ENCODE data around the gene NPIPB6.

Gene NPIPB6

GRCh38 chr16:28326881-28327610, 36.3 kb downstream of the NPIPB6 start:
- H3K4me3 ChIP-seq (ENCODE audit: low read length) = no peak overlapping the region
- DNase-seq (ENCODE audit: low read depth, low spot score) = peak; percentile 51

- no peak overlapping the region for H3K4me3 ChIP-seq (ENCODE audit: low read length)
- DNase-seq (ENCODE audit: low read depth, low spot score) = no peak
Measured at GRCh38 chr16:28324887-28325279, 38.4 kb downstream of the NPIPB6 start.

GRCh38 chr16:28324235-28324886, 38.9 kb downstream of the NPIPB6 start:
- H3K4me3 ChIP-seq (ENCODE audit: low read length) = no peak overlapping the region
- DNase-seq (ENCODE audit: low read depth, low spot score) = no peak

GRCh38 chr16:28321700-28322411, 41.5 kb downstream of the NPIPB6 start:
- no peak overlapping the region for H3K4me3 ChIP-seq (ENCODE audit: low read length)
- DNase-seq (ENCODE audit: low read depth, low spot score) = no peak

GRCh38 chr16:28320741-28321140, 42.6 kb downstream of the NPIPB6 start:
- DNase-seq (ENCODE audit: low read depth, low spot score) = no peak
- H3K4me3 ChIP-seq (ENCODE audit: low read length) = no peak overlapping the region

GRCh38 chr16:28320023-28320561, 43.2 kb downstream of the NPIPB6 start:
- H3K4me3 ChIP-seq (ENCODE audit: low read length) = no peak overlapping the region

GRCh38 chr16:28319476-28320022, 43.8 kb downstream of the NPIPB6 start:
- no peak for DNase-seq (ENCODE audit: low read depth, low spot score)

More at GRCh38 chr16:28320023-28320561, 43.2 kb downstream of the NPIPB6 start:
- DNase-seq (ENCODE audit: low read depth, low spot score) = no peak

GRCh38 chr16:28318042-28318744, 45.1 kb downstream of the NPIPB6 start:
- H3K4me3 ChIP-seq (ENCODE audit: low read length) = no peak overlapping the region
- DNase-seq (ENCODE audit: low read depth, low spot score) = no peak

More at GRCh38 chr16:28319476-28320022, 43.8 kb downstream of the NPIPB6 start:
- H3K4me3 ChIP-seq (ENCODE audit: low read length) = no peak overlapping the region

GRCh38 chr16:28317040-28317880, 46.0 kb downstream of the NPIPB6 start:
- peak; percentile 25 for DNase-seq (ENCODE audit: low read depth, low spot score)

GRCh38 chr16:28316054-28316453, 47.3 kb downstream of the NPIPB6 start:
- H3K4me3 ChIP-seq (ENCODE audit: low read length) = no peak overlapping the region
- DNase-seq (ENCODE audit: low read depth, low spot score) = no peak

More at GRCh38 chr16:28317040-28317880, 46.0 kb downstream of the NPIPB6 start:
- no peak overlapping the region for H3K4me3 ChIP-seq (ENCODE audit: low read length)

GRCh38 chr16:28313587-28313986, 49.7 kb downstream of the NPIPB6 start:
- DNase-seq (ENCODE audit: low read depth, low spot score) = no peak
- H3K4me3 ChIP-seq (ENCODE audit: low read length) = no peak overlapping the region

GRCh38 chr16:28312327-28312726, 51.0 kb downstream of the NPIPB6 start:
- H3K4me3 ChIP-seq (ENCODE audit: low read length) = no peak overlapping the region
- no peak for DNase-seq (ENCODE audit: low read depth, low spot score)

GRCh38 chr16:28311913-28312312, 51.4 kb downstream of the NPIPB6 start:
- H3K4me3 ChIP-seq (ENCODE audit: low read length) = no peak overlapping the region
- DNase-seq (ENCODE audit: low read depth, low spot score) = no peak

- DNase-seq (ENCODE audit: low read depth, low spot score) = no peak
- no peak overlapping the region for H3K4me3 ChIP-seq (ENCODE audit: low read length)
Measured at GRCh38 chr16:28311413-28311812, 51.9 kb downstream of the NPIPB6 start.

- DNase-seq (ENCODE audit: low read depth, low spot score) = no peak
- no peak overlapping the region for H3K4me3 ChIP-seq (ENCODE audit: low read length)
Measured at GRCh38 chr16:28310796-28311195, 52.5 kb downstream of the NPIPB6 start.

- peak overlapping the region; percentile 39 for H3K4me3 ChIP-seq (ENCODE audit: low read length)
- DNase-seq (ENCODE audit: low read depth, low spot score) = peak; percentile 97
Measured at GRCh38 chr16:28309811-28310311, 53.4 kb downstream of the NPIPB6 start.

GRCh38 chr16:28308794-28309584, 54.3 kb downstream of the NPIPB6 start:
- peak; percentile 88 for DNase-seq (ENCODE audit: low read depth, low spot score)
- H3K4me3 ChIP-seq (ENCODE audit: low read length) = peak overlapping the region; percentile 9; the same call in 1 of the 2 replicates

All from Jurkat, Clone E6-1 (cell line).